RWPE2 (cell line): ENCODE results near the gene FLYWCH1.

Source experiments
- ATAC-seq: fragments of 200-7000 bp; cut with Tn5 transposase; 3 replicates; pipeline ENCODE4 v1.9.1; 2021; ENCODE audit warnings: low read depth
- DNase-seq: peaks from one replicate; pipeline ENCODE4 v3.0.0-alpha.2; 2020; ENCODE audit warnings: low spot score
- H3K27ac ChIP-seq: fragments of 450-650 bp; 2 replicates; pipeline ENCODE4 v1.5.1; 2017; ENCODE audit warnings: mild to moderate bottlenecking; ENCODE audit not compliant: poor library complexity, severe bottlenecking
- H3K27me3 ChIP-seq: fragments of 250-450 bp; sonication (Bioruptor Pico); 2 replicates; pipeline ENCODE4 v1.5.1; 2021; ENCODE audit warnings: mild to moderate bottlenecking, moderate library complexity; ENCODE audit not compliant: insufficient read depth, poor library complexity, severe bottlenecking
- H3K36me3 ChIP-seq: fragments of 250-450 bp; sonication (Bioruptor Pico); 2 replicates; pipeline ENCODE4 v1.5.1; 2020; ENCODE audit warnings: low read depth, mild to moderate bottlenecking, moderate library complexity
- H3K4me1 ChIP-seq: fragments of 250-450 bp; sonication (Bioruptor Pico); 2 replicates; pipeline ENCODE4 v1.5.1; 2021; ENCODE audit warnings: mild to moderate bottlenecking, moderate library complexity; ENCODE audit not compliant: insufficient read depth, poor library complexity, severe bottlenecking
- H3K4me3 ChIP-seq: fragments of 250-450 bp; sonication (Bioruptor Pico); 2 replicates; pipeline ENCODE4 v1.5.1; 2021; ENCODE audit warnings: mild to moderate bottlenecking, moderate library complexity; ENCODE audit not compliant: severe bottlenecking
- H3K9me3 ChIP-seq: fragments of 250-450 bp; sonication (Bioruptor Pico); 2 replicates; pipeline ENCODE4 v1.5.1; 2021; ENCODE audit warnings: mild to moderate bottlenecking, moderate library complexity; ENCODE audit not compliant: severe bottlenecking
- TF ChIP-seq, protein P1 (sequence below): fragments of 450-650 bp; IDR thresholded peaks from one replicate; pipeline ENCODE4 v1.5.1; 2017; ENCODE audit warnings: mild to moderate bottlenecking, moderate library complexity; ENCODE audit not compliant: poor library complexity, severe bottlenecking

The FLYWCH1 gene

DNA sequence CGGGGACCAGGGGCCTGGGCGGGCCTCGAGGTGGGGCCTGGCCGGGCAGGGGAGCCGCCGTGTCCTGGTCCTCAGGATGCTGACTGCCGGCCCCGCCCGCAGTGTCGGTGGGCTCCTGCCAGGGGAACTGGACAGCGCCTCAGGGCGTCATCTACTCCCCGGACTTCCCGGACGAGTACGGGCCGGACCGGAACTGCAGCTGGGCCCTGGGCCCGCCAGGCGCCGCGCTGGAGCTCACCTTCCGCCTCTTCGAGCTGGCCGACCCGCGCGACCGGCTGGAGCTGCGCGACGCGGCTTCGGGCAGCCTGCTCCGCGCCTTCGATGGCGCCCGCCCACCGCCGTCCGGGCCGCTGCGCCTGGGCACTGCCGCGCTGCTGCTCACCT is 55.1 kb downstream of the FLYWCH1 start:
- H3K27ac ChIP-seq = no peak overlapping the region
- TF ChIP-seq, protein P1, sequence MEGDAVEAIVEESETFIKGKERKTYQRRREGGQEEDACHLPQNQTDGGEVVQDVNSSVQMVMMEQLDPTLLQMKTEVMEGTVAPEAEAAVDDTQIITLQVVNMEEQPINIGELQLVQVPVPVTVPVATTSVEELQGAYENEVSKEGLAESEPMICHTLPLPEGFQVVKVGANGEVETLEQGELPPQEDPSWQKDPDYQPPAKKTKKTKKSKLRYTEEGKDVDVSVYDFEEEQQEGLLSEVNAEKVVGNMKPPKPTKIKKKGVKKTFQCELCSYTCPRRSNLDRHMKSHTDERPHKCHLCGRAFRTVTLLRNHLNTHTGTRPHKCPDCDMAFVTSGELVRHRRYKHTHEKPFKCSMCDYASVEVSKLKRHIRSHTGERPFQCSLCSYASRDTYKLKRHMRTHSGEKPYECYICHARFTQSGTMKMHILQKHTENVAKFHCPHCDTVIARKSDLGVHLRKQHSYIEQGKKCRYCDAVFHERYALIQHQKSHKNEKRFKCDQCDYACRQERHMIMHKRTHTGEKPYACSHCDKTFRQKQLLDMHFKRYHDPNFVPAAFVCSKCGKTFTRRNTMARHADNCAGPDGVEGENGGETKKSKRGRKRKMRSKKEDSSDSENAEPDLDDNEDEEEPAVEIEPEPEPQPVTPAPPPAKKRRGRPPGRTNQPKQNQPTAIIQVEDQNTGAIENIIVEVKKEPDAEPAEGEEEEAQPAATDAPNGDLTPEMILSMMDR = no peak
- H3K36me3 ChIP-seq = peaks cover 10% of the 10 kb centered on the region
- H3K9me3 ChIP-seq = no peaks in the 10 kb centered on the region
- ATAC-seq (no peak), DNase-seq (no peak)
- H3K27me3 ChIP-seq = no peaks in the 10 kb centered on the region
- H3K4me1 ChIP-seq = no peaks in the 10 kb centered on the region
- no peak overlapping the region for H3K4me3 ChIP-seq

GRCh38 chr16:2967211-2967631 is 55.5 kb downstream of the FLYWCH1 start:
- no peaks in the 10 kb centered on the region for H3K27me3 ChIP-seq
- TF ChIP-seq, protein P1 = no peak

DNA sequence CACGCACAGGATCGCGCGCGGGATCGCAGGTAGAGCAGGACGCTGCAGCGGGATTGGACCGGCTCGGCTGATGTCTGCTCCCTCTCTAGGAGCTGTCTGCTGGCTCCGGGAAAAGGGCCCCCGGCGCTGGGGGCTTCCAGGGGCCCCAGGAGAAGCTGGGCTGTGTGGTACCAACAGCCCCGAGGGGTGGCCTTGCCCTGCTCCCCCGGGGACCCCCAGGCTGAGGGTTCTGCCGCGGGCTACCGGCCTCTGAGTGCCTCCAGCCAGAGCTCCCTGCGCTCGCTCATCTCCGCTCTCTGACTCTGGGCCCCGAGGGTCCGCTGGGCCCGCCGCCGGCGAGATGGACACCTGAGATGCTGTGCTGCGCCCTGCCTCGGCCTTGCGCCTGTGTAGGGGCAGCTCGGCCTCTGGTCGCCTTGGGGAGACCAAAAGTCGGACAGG is 56.0 kb downstream of the FLYWCH1 start:
- peak overlapping the region; percentile 78 for H3K27ac ChIP-seq
- no peaks in the 10 kb centered on the region for H3K4me1 ChIP-seq
- ATAC-seq (no peak), DNase-seq (no peak)
- H3K36me3 ChIP-seq = peaks cover 18% of the 10 kb centered on the region
- TF ChIP-seq, protein P1 = no peak
- no peaks in the 10 kb centered on the region for H3K27me3 ChIP-seq
- no peaks in the 10 kb centered on the region for H3K9me3 ChIP-seq
- H3K4me3 ChIP-seq = no peak overlapping the region

More at GRCh38 chr16:2967211-2967631, 55.5 kb downstream of the FLYWCH1 start:
- no peak overlapping the region for H3K27ac ChIP-seq
- ATAC-seq = no peak
- H3K9me3 ChIP-seq = no peaks in the 10 kb centered on the region
- H3K4me1 ChIP-seq = no peaks in the 10 kb centered on the region
- H3K4me3 ChIP-seq = no peak overlapping the region
- no peak for DNase-seq
- peaks cover 13% of the 10 kb centered on the region for H3K36me3 ChIP-seq

DNA sequence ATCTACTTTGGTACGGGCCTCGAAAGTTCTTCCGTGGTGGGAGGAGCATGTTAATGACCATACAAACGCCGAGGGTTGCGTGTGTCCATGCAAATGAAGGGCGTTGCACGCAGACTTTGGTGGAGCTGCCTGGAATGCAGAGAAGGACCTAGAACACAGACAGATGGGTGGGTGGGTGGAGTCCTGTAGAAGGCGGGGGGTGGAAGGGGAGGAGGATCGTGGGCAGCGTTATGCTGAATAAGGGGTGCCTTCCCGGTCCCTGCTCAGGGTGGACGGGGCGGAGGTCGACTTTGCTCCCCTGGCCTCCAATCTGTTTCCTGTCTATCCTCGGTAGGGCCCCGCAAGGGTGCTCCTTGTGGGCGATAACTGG is 56.6 kb downstream of the FLYWCH1 start:
- Histone ChIP-seq H3K4me1 (no peaks in the 10 kb centered on the region), H3K27me3 (no peaks in the 10 kb centered on the region), H3K27ac (peak overlapping the region; percentile 78), H3K9me3 (no peaks in the 10 kb centered on the region), H3K4me3 (peak overlapping the region; percentile 70), H3K36me3 (peaks cover 23% of the 10 kb centered on the region)
- ATAC-seq (no peak), DNase-seq (no peak)
- TF ChIP-seq, protein P1 = no peak

DNA sequence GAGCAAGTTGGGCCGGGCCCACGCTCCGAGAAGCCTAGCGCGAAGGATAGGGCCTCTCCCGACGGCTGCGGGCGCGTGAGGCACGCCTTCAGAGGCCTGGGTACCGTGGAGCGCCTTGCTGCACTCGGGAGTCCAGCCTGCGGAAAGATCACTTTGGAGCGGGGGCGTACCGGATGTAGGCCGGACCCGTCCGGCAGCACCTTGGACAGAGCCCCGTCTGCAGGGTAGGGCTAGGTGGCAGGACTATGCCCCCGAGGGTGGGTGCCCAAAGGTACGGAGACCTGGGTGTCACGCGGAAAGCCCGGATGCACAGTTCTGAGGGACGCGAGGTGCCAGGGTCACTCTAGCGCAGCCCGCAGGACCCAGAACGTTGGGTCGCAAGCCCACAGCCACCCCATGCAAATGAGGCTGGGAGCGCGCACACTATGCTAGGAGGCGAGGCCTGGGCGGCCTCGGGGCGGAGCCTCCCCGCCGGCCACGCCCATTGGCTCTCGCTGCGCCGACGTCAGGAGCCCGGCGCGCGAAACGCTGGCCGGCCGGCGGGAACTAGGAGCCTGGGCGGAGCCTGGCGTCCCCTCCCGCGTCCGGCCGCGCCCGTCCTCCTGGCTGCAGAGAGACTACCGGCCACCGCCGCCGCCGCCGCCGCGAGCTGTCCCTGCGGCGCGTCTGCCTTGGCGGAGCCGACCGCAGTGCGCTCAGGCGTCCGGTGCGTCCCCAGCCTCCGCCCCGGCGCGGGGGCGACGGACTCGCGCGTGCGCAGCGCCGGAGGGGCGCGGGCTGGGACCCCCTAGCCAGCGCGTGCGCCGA is 57.2 kb downstream of the FLYWCH1 start, which contains the start of gene PAQR4:
Gene PAQR4 (plus strand): TSS at position 611 of the 807 bp plus-strand sequence. CDS start 327 bp downstream, outside the sequence.
- Histone ChIP-seq H3K36me3 (peaks cover 27% of the 10 kb centered on the region), H3K27ac (peak within 1 kb of the TSS; percentile 78), H3K4me1 (no peaks in the 10 kb centered on the region), H3K9me3 (no peaks in the 10 kb centered on the region), H3K4me3 (peak within 1 kb of the TSS; percentile 70), H3K27me3 (no peaks in the 10 kb centered on the region)
- TF ChIP-seq, protein P1 = no peak
- DNase-seq (peak; percentile 87), ATAC-seq (peak; percentile 60)
